ENCODE data around the gene KNDC1.
A peak's percentile ranks its signal among the peaks of the same experiment; 100 is the strongest.
"Not testable (repeated sequence)": the region's sequence is repeated elsewhere in the genome, so short reads cannot be mapped to it uniquely, and the experiment has no call there.

Gene KNDC1

DNA sequence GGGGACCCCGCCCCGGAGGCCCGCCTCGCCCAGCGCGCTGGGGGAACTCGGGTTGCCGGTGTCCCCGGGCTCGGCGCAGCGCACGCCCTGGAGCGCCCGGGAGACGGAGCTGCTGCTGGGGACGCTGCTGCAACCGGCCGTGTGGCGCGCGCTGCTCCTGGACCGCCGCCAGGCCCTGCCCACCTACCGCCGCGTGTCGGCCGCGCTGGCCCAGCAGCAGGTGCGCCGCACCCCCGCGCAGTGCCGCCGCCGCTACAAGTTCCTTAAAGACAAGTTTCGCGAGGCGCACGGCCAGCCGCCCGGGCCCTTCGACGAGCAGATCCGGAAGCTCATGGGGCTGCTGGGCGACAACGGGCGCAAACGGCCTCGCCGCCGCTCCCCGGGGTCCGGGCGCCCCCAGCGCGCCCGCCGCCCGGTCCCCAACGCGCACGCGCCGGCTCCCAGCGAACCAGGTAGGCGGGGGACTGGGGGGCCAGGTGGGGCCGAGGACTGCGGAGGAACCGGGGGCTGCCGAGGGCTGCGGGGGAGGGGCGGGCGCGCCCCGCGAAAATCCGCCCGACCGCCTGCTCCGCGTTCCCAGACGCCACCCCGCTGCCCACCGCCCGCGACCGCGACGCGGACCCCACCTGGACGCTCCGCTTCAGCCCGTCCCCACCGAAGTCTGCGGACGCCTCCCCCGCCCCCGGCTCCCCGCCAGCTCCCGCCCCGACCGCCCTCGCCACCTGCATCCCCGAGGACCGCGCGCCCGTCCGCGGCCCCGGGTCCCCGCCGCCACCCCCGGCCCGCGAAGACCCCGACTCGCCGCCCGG lies 70.6 kb downstream of the KNDC1 start:
- H3K4me3 Mint-ChIP-seq: peak overlapping the region in 1 of 3 experiments; percentile 41
- no peaks in the 10 kb centered on the region for H3K36me3 Mint-ChIP-seq (ENCODE audit: low read depth)
- H3K9me3 Mint-ChIP-seq: no peaks in the 10 kb centered on the region
- H3K27me3 Mint-ChIP-seq (ENCODE audit: low read depth): peaks cover 88% of the 10 kb centered on the region
- TF ChIP-seq, protein P1, sequence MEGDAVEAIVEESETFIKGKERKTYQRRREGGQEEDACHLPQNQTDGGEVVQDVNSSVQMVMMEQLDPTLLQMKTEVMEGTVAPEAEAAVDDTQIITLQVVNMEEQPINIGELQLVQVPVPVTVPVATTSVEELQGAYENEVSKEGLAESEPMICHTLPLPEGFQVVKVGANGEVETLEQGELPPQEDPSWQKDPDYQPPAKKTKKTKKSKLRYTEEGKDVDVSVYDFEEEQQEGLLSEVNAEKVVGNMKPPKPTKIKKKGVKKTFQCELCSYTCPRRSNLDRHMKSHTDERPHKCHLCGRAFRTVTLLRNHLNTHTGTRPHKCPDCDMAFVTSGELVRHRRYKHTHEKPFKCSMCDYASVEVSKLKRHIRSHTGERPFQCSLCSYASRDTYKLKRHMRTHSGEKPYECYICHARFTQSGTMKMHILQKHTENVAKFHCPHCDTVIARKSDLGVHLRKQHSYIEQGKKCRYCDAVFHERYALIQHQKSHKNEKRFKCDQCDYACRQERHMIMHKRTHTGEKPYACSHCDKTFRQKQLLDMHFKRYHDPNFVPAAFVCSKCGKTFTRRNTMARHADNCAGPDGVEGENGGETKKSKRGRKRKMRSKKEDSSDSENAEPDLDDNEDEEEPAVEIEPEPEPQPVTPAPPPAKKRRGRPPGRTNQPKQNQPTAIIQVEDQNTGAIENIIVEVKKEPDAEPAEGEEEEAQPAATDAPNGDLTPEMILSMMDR (IDR thresholded peaks at IDR 0.05; ENCODE audit: unreplicated experiment in 3 of 3): no peak
- peaks cover 15% of the 10 kb centered on the region for H3K4me1 Mint-ChIP-seq
- no peak overlapping the region for H3K27ac Mint-ChIP-seq

- no peaks in the 10 kb centered on the region for H3K9me3 Mint-ChIP-seq
- TF ChIP-seq, protein P1 (IDR thresholded peaks at IDR 0.05; ENCODE audit: unreplicated experiment in 3 of 3): no peak
- H3K27ac Mint-ChIP-seq: no peak overlapping the region
- peaks cover 88% of the 10 kb centered on the region for H3K27me3 Mint-ChIP-seq (ENCODE audit: low read depth)
- peak overlapping the region; percentile 34 to 73 (median 48) for H3K4me3 Mint-ChIP-seq
- H3K4me1 Mint-ChIP-seq: peaks cover 9% of the 10 kb centered on the region
- H3K36me3 Mint-ChIP-seq (ENCODE audit: low read depth): no peaks in the 10 kb centered on the region
Measured at GRCh38 chr10:133231244-133231945, 71.4 kb downstream of the KNDC1 start.

DNA sequence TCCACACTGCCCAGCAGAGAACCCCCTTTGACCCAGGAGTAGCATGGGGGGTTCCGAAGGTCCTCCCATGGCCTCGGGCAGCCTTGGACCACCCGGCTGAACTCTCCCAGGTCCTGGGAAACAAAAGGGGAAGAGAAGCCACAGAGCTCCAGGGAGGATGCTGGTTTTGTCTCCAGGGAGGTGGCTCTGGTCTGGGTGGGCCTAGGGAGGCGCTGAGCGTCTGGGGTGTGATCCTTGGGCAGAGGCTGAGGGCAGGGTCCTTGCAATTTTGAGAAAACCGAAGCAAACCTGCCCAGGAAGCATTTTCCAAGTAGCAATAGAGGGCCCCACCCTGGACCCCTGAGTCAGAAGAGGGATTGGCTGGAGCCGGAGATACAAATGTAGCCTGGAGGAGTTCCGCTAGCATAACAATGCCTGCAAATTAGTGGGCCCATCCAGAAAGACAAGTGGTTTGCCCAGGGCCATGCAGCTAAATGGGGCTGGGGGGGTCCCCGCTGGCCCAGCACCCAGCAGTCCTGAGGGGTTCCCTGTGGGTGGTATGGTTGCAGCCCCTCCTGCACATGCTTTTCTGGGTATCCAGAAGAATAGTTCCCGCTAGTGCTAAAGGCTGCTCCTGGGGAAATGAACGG lies 72.0 kb downstream of the KNDC1 start:
- Mint-ChIP-seq H3K27me3 (ENCODE audit: low read depth) (peaks cover 81% of the 10 kb centered on the region), H3K9me3 (no peaks in the 10 kb centered on the region), H3K36me3 (ENCODE audit: low read depth) (no peaks in the 10 kb centered on the region), H3K4me3 (peak overlapping the region in 2 of 3 experiments; percentile 47 to 52), H3K27ac (no peak overlapping the region), H3K4me1 (peaks cover 6% of the 10 kb centered on the region)
- TF ChIP-seq, protein P1 (IDR thresholded peaks at IDR 0.05; ENCODE audit: unreplicated experiment in 3 of 3): no peak

DNA sequence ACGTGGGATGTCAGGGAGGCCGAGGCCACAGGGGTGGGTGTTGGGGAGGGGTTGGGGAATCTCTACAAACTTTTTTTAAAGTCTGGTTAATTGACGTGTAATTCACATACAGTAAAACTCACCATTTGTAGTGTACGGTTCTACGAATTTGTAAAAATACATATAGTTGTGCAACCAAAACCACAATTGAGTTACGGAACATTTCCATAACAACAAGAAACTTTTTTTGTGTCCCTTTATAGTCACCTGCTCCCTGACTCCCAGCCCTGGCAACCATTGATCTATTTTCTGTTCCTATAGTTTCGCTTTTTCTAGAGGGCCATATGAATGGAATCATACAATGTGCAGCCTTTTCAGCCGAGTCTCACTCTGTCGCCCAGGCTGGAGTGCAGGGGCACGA lies 74.8 kb downstream of the KNDC1 start:
- Mint-ChIP-seq H3K4me3 (peak overlapping the region in 1 of 3 experiments; percentile 59), H3K27me3 (ENCODE audit: low read depth) (peaks cover 81% of the 10 kb centered on the region)
- H3K27ac Mint-ChIP-seq; H3K36me3 Mint-ChIP-seq (ENCODE audit: low read depth); H3K4me1 Mint-ChIP-seq; H3K9me3 Mint-ChIP-seq: not testable (repeated sequence)

DNA sequence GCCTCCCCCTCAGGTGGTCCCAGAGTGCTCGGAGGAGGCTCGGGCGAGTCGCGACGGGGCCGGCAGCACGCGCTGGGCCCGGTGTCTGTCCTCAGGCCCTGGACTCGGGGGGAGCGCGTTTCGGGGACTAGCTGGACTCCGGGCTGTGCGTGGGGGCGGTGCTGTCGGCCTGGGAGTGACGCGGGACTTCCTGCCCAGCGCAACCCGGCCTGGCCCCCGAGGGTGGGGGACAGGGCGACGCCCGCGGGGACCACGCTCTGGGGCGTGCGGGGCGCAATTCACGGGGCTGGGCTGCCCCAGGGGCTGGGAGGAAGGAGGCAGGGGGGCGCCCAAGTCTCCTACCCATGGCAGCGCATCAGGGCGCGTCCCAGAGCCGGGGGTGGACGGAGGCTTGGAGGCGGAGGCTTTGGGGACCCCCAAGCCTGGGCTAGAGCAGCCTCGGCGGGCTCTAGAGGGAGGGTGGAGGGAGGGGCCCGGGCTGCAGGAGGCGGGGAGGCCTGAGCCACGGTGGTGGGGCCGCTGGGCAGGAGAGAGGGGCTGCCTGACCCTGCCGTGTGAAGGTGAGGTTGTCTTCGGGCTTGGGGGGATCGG lies 75.3 kb downstream of the KNDC1 start:
- no peaks in the 10 kb centered on the region for H3K9me3 Mint-ChIP-seq
- H3K4me1 Mint-ChIP-seq: no peaks in the 10 kb centered on the region
- H3K27me3 Mint-ChIP-seq (ENCODE audit: low read depth): peaks cover 85% of the 10 kb centered on the region
- H3K36me3 Mint-ChIP-seq (ENCODE audit: low read depth): no peaks in the 10 kb centered on the region
- H3K4me3 Mint-ChIP-seq: peak overlapping the region in 2 of 3 experiments; percentile 26 to 59
- TF ChIP-seq, protein P1 (IDR thresholded peaks at IDR 0.05; ENCODE audit: unreplicated experiment in 3 of 3): no peak
- no peak overlapping the region for H3K27ac Mint-ChIP-seq

GRCh38 chr10:133235932-133236331 lies 75.9 kb downstream of the KNDC1 start:
- H3K4me1 Mint-ChIP-seq: no peaks in the 10 kb centered on the region
- H3K27ac Mint-ChIP-seq: no peak overlapping the region
- H3K9me3 Mint-ChIP-seq: no peaks in the 10 kb centered on the region
- H3K4me3 Mint-ChIP-seq: peak overlapping the region in 2 of 3 experiments; percentile 26 to 42
- H3K27me3 Mint-ChIP-seq (ENCODE audit: low read depth): peaks cover 91% of the 10 kb centered on the region
- no peaks in the 10 kb centered on the region for H3K36me3 Mint-ChIP-seq (ENCODE audit: low read depth)
- TF ChIP-seq, protein P1 (IDR thresholded peaks at IDR 0.05; ENCODE audit: unreplicated experiment in 3 of 3): no peak
